Measurements from ENCODE around the gene ZNF780A. TPM values are rescaled to one million over a fixed set of nuclear protein-coding genes. Genes with fewer than 3 reads are reported as not detected.

Gene ZNF780A
- total and polyA plus RNA-seq, 4 donors, result 10.4 to 32.9 (median 20.1) TPM

DNA sequence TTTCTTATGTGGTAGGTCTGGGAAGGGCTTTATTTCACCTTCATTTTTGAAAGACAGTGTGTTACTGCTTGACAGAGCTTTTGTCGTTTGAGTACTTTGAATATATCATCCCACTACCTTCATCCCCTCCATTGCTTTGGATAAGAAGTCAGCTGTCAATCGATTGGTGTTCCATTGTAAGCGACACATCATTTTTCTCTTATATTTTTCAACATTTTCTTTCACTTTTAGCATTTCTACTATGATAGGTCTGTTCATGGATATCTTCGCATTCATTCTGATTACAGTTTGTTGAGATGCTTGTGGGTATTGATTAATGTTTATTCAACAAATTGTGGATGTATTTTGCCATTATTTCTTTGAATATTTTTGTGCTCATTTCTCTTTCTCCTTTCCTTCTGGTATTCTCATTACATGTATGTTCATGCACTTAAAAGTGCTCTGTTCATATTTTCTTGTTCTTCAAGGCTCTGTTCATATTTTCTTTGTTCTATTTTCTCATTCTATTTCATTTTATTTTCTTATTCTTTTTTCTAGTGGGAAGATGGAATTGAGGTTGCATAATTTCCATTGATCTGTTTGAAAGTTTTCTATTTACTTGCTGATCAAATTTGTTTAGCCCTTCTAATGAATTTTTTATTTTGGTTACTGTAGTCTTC is 64.7 kb downstream of the ZNF780A start:
- Histone ChIP-seq H3K36me3 (ENCODE audit: control insufficient read depth in 4 of 4, insufficient read depth in 4 of 4, low read length in 4 of 4) (no peaks in the 10 kb centered on the region), H3K27me3 (ENCODE audit: control insufficient read depth in 3 of 3, insufficient read depth in 3 of 3, low read length in 2 of 3) (no peaks in the 10 kb centered on the region), H3K9me3 (ENCODE audit: control insufficient read depth in 4 of 4, insufficient read depth in 3 of 4, low read length in 3 of 4) (peaks cover 2 to 49% (median 29%) of the 10 kb centered on the region in 4 donors), H3K4me1 (ENCODE audit: control insufficient read depth in 5 of 5, insufficient read depth in 5 of 5, low read length in 5 of 5) (no peaks in the 10 kb centered on the region), H3K27ac (ENCODE audit: low read depth in 1 of 2, low read length in 1 of 2) (no peak overlapping the region), H3K9ac (ENCODE audit: insufficient read depth in 1 of 2, low read length in 2 of 2) (no peak overlapping the region), H3K4me3 (no peak overlapping the region)
- no peak for DNase-seq
- WGBS, 2 donors, result 96 to 97% methylated on average over 4 of the region's 4 CpGs
- TF ChIP-seq, protein P1, sequence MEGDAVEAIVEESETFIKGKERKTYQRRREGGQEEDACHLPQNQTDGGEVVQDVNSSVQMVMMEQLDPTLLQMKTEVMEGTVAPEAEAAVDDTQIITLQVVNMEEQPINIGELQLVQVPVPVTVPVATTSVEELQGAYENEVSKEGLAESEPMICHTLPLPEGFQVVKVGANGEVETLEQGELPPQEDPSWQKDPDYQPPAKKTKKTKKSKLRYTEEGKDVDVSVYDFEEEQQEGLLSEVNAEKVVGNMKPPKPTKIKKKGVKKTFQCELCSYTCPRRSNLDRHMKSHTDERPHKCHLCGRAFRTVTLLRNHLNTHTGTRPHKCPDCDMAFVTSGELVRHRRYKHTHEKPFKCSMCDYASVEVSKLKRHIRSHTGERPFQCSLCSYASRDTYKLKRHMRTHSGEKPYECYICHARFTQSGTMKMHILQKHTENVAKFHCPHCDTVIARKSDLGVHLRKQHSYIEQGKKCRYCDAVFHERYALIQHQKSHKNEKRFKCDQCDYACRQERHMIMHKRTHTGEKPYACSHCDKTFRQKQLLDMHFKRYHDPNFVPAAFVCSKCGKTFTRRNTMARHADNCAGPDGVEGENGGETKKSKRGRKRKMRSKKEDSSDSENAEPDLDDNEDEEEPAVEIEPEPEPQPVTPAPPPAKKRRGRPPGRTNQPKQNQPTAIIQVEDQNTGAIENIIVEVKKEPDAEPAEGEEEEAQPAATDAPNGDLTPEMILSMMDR (IDR thresholded peaks at IDR 0.05; ENCODE audit: control extremely low read depth, extremely low read depth), result no peak
- ATAC-seq (ENCODE audit: insufficient read depth, low FRiP score), result no peak

DNA sequence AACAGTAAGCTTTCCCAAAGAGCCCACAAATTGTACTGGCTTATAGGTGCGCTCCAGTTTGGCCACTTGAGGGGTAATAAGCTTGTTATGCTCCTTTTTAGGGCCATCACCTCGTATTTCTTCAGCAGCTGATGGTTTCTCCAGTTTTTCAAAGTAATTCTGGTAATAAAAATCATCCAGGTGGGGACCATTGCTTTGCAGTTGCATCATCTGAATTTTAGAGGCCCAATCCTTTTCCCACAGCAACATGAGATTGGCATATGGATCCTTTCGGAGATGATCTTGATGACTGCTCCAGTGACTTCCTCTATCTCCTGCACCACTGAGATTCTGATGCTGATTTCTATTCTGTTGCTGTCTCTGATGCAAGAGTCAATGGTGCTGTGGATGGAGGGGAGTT is 66.8 kb downstream of the ZNF780A start:
- H3K4me3 ChIP-seq, result no peak overlapping the region
- no peaks in the 10 kb centered on the region for H3K36me3 ChIP-seq (ENCODE audit: control insufficient read depth in 4 of 4, insufficient read depth in 4 of 4, low read length in 4 of 4)
- DNase-seq (no peak), ATAC-seq (ENCODE audit: insufficient read depth, low FRiP score) (no peak)
- no peak overlapping the region for H3K9ac ChIP-seq (ENCODE audit: insufficient read depth in 1 of 2, low read length in 2 of 2)
- no peaks in the 10 kb centered on the region for H3K4me1 ChIP-seq (ENCODE audit: control insufficient read depth in 5 of 5, insufficient read depth in 5 of 5, low read length in 5 of 5)
- H3K27me3 ChIP-seq (ENCODE audit: control insufficient read depth in 3 of 3, insufficient read depth in 3 of 3, low read length in 2 of 3), result no peaks in the 10 kb centered on the region
- H3K9me3 ChIP-seq (ENCODE audit: control insufficient read depth in 4 of 4, insufficient read depth in 3 of 4, low read length in 3 of 4), result peaks cover 2 to 41% (median 21%) of the 10 kb centered on the region in 4 donors
- TF ChIP-seq, protein P1 (IDR thresholded peaks at IDR 0.05; ENCODE audit: control extremely low read depth, extremely low read depth), result no peak
- no peak overlapping the region for H3K27ac ChIP-seq (ENCODE audit: low read depth in 1 of 2, low read length in 1 of 2)
- WGBS, 2 donors, result 86 to 94% methylated on average over 3 of the region's 3 CpGs

Other genes starting within 250 kb of the ZNF780A start
- 100 to 1,000 TPM; 152 to 154 TPM for gene FBL, start 244.6 kb downstream of the ZNF780A start, total RNA-seq
- 100 to 1,000 TPM; 249 to 253 TPM for gene FBL, start 244.6 kb downstream of the ZNF780A start, polyA plus RNA-seq
- gene FCGBP, start 156.3 kb downstream of the ZNF780A start, total RNA-seq, result 10 to 100 TPM; 49.5 to 65.8 TPM
- gene FCGBP, start 156.3 kb downstream of the ZNF780A start, polyA plus RNA-seq, result 1 to 10 TPM; 1.3 to 3.4 TPM
- 10 to 100 TPM; 45.2 to 90.5 TPM for gene PSMC4, start 119.8 kb downstream of the ZNF780A start, total RNA-seq
- 10 to 100 TPM; 83.9 to 95.4 TPM for gene PSMC4, start 119.8 kb downstream of the ZNF780A start, polyA plus RNA-seq
- 1 to 10 TPM; 4.2 to 9.2 TPM for gene ZNF546, start 93.9 kb downstream of the ZNF780A start, total RNA-seq
- gene ZNF546, start 93.9 kb downstream of the ZNF780A start, polyA plus RNA-seq, result 1 to 10 TPM; 1.0 to 1.1 TPM
- 10 to 100 TPM; 17.9 to 39.8 TPM for gene ZNF780B, start 34.7 kb downstream of the ZNF780A start, total RNA-seq
- 10 to 100 TPM in 1 of 2 donors, 1 to 10 TPM in 1; 4.7 to 14.7 TPM for gene ZNF780B, start 34.7 kb downstream of the ZNF780A start, polyA plus RNA-seq
- 10 to 100 TPM in 1 of 2 donors, 1 to 10 TPM in 1; 4.4 to 18.0 TPM for gene MAP3K10, start 100.5 kb upstream of the ZNF780A start, total RNA-seq
- gene MAP3K10, start 100.5 kb upstream of the ZNF780A start, polyA plus RNA-seq, result 10 to 100 TPM in 1 of 2 donors, 1 to 10 TPM in 1; 6.9 to 15.7 TPM
- not detected for gene TTC9B, start 127.4 kb upstream of the ZNF780A start, total RNA-seq
- not detected for gene TTC9B, start 127.4 kb upstream of the ZNF780A start, polyA plus RNA-seq
- gene CCNP, start 135.7 kb upstream of the ZNF780A start, total RNA-seq, result under 1 TPM; 0.52 to 0.68 TPM
- under 1 TPM; 0.07 to 0.28 TPM for gene CCNP, start 135.7 kb upstream of the ZNF780A start, polyA plus RNA-seq
- 100 to 1,000 TPM; 117 to 138 TPM for gene AKT2, start 194.4 kb upstream of the ZNF780A start, total RNA-seq
- gene AKT2, start 194.4 kb upstream of the ZNF780A start, polyA plus RNA-seq, result 10 to 100 TPM; 62.3 to 69.7 TPM

Data from lung (tissue), 12 donors.